OCI-LY7 (cell line): ENCODE results near the gene STK33. TPM values are rescaled to one million over a fixed set of nuclear protein-coding genes. Genes with fewer than 3 reads are reported as not detected.

Experiments
- BruUV-seq: library from RNA; stranded (reverse); fragments of 400-500 nt; replicated peaks from 2 replicates; lab custom pipeline; 2021; lab: Mats Ljungman, UMichigan
- CTCF ChIA-PET: fragments of 300-600 bp; sonication (Branson Sonifier 250); formaldehyde crosslinking; loops from one replicate; lab custom pipeline; 2022; ENCODE audit warnings: antibody characterized with exemption; ENCODE audit not compliant: unreplicated experiment; lab: Charles Lee
- POLR2A ChIA-PET: fragments of 300-600 bp; sonication (Branson Sonifier 250); formaldehyde crosslinking; loops from one replicate; lab custom pipeline; 2022; ENCODE audit warnings: antibody characterized with exemption; lab: Charles Lee
- DNase-seq: peaks from one replicate; pipeline ENCODE4 v3.0.0-alpha.2; 2015; ENCODE audit warnings: low spot score
- H2AFZ ChIP-seq: fragments of 200-600 bp; sonication (generic), shearing (Covaris generic); 2 replicates; pipeline ENCODE4 v1.6.1; 2014; ENCODE audit warnings: mild to moderate bottlenecking, antibody characterized with exemption, low read length, moderate library complexity
- H3K27ac ChIP-seq: fragments of 200-600 bp; sonication (generic); 2 replicates; pipeline ENCODE4 v1.5.1; 2014; ENCODE audit warnings: mixed run types, low read depth, mild to moderate bottlenecking, moderate library complexity, low read length, inconsistent platforms; ENCODE audit not compliant: poor library complexity, severe bottlenecking
- H3K36me3 ChIP-seq: fragments of 200-600 bp; sonication (generic); 2 replicates; pipeline ENCODE4 v1.6.1; 2014; ENCODE audit warnings: mild to moderate bottlenecking, antibody characterized with exemption, low read length, moderate library complexity, mixed read lengths; ENCODE audit not compliant: insufficient read depth
- H3K4me1 ChIP-seq: fragments of 200-600 bp; sonication (generic); 2 replicates; pipeline ENCODE4 v1.5.1; 2014; ENCODE audit warnings: mild to moderate bottlenecking, low read length; ENCODE audit not compliant: insufficient read depth, poor library complexity, severe bottlenecking
- H3K4me2 ChIP-seq: fragments of 200-600 bp; sonication (generic); 2 replicates; pipeline ENCODE4 v1.6.1; 2014; ENCODE audit warnings: mild to moderate bottlenecking, low read length
- H3K4me3 ChIP-seq: fragments of 200-600 bp; sonication (generic); 2 replicates; pipeline ENCODE4 v1.5.1; 2014; ENCODE audit warnings: mild to moderate bottlenecking, low read depth, low read length; ENCODE audit not compliant: poor library complexity, severe bottlenecking
- H3K79me2 ChIP-seq: fragments of 200-600 bp; sonication (generic); 2 replicates; pipeline ENCODE4 v1.6.1; 2016; ENCODE audit warnings: low read depth, mild to moderate bottlenecking, low read length, moderate library complexity, mixed read lengths; ENCODE audit not compliant: insufficient read depth
- H3K9me2 ChIP-seq: fragments of 200-600 bp; sonication (generic); 2 replicates; pipeline ENCODE4 v1.6.1; 2016; ENCODE audit warnings: mild to moderate bottlenecking, low read length, mixed read lengths; ENCODE audit not compliant: insufficient read depth
- H3K9me3 ChIP-seq: fragments of 200-600 bp; sonication (generic); 2 replicates; pipeline ENCODE4 v1.6.1; 2014; ENCODE audit warnings: mild to moderate bottlenecking, mixed run types, low read length, mixed read lengths
- H4K20me1 ChIP-seq: fragments of 200-600 bp; sonication (generic); 2 replicates; pipeline ENCODE4 v1.6.1; 2014; ENCODE audit warnings: mild to moderate bottlenecking, antibody characterized with exemption, low read length, moderate library complexity, mixed read lengths; ENCODE audit not compliant: insufficient read depth
- EZH2phosphoT487 ChIP-seq: fragments of 200-600 bp; sonication (generic); IDR thresholded peaks from 2 replicates; pipeline ENCODE4 v1.6.1; 2018; ENCODE audit warnings: low read depth, borderline replicate concordance, mild to moderate bottlenecking, mixed run types, antibody characterized with exemption, low read length, moderate library complexity, mixed read lengths
- intact Hi-C: fragments of 100-400 bp; cut with micrococcal nuclease; formaldehyde crosslinking; loops from one replicate; pipeline ENCODE4 v1.10.0; 2022; ENCODE audit not compliant: unreplicated experiment
- total RNA-seq, 2 experiments: library from RNA; depleted of rRNA in 1 of 2; stranded (reverse); fragments of >200 nt in 1 of 2; shearing (Covaris generic) in 1 of 2; gene quantifications; 2 replicates each; pipeline ENCODE4 v1.2.3, GENCODE V29; 2014 to 2022
- TF ChIP-seq, protein P1 (sequence below): fragments of 200-600 bp; sonication (generic); conservative IDR thresholded peaks from 2 replicates; pipeline ENCODE4 v1.5.1; 2014; ENCODE audit warnings: mild to moderate bottlenecking, antibody characterized with exemption, low read length, moderate library complexity, mixed read lengths

The STK33 gene
- total RNA-seq, 2 experiments from 2014 or later = 0.73 TPM; not detected in 1

DNA sequence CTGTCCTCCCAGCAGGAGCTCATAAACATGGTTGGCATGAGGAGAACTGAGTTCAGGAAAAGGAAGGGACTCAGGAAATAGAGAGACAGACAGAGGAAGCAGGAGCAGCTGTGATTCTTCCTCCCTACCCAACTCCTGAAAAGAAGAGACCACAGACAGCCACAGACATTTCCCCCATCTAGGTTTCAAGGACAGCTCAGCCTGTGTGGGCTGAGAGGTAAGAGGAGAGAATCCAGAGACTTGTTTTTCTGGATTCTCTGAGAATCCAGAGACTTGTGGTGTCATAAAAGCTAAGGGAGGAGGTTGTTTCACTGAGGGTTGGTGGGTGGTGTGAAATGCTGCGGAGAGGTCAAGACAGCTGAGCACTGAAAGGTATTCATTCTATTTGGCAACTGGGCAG is 19.0 kb upstream of the STK33 start:
- DNase-seq = no peak
- H3K79me2 ChIP-seq = no peaks in the 10 kb centered on the region
- intact Hi-C loops = no loop called here
- H2AFZ ChIP-seq = no peak overlapping the region
- H3K36me3 ChIP-seq = peaks cover 17% of the 10 kb centered on the region
- ChIA-PET POLR2A (no interaction called here), CTCF (no interaction called here)
- no peak overlapping the region for H3K4me3 ChIP-seq
- TF ChIP-seq, protein P1, sequence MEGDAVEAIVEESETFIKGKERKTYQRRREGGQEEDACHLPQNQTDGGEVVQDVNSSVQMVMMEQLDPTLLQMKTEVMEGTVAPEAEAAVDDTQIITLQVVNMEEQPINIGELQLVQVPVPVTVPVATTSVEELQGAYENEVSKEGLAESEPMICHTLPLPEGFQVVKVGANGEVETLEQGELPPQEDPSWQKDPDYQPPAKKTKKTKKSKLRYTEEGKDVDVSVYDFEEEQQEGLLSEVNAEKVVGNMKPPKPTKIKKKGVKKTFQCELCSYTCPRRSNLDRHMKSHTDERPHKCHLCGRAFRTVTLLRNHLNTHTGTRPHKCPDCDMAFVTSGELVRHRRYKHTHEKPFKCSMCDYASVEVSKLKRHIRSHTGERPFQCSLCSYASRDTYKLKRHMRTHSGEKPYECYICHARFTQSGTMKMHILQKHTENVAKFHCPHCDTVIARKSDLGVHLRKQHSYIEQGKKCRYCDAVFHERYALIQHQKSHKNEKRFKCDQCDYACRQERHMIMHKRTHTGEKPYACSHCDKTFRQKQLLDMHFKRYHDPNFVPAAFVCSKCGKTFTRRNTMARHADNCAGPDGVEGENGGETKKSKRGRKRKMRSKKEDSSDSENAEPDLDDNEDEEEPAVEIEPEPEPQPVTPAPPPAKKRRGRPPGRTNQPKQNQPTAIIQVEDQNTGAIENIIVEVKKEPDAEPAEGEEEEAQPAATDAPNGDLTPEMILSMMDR = no peak
- no peak for TF ChIP-seq EZH2phosphoT487
- H3K27ac ChIP-seq = no peak overlapping the region
- no TSS peak for BruUV-seq
- no peak overlapping the region for H3K4me2 ChIP-seq
- H3K9me3 ChIP-seq = no peaks in the 10 kb centered on the region
- no peaks in the 10 kb centered on the region for H3K9me2 ChIP-seq
- no peaks in the 10 kb centered on the region for H4K20me1 ChIP-seq
- no peaks in the 10 kb centered on the region for H3K4me1 ChIP-seq

GRCh38 chr11:8612522-8612921 is 18.5 kb upstream of the STK33 start:
- no peak overlapping the region for H3K4me3 ChIP-seq
- H2AFZ ChIP-seq = no peak overlapping the region
- no peak overlapping the region for H3K27ac ChIP-seq
- TF ChIP-seq, protein P1 = no peak
- no peak for TF ChIP-seq EZH2phosphoT487
- H3K9me3 ChIP-seq = no peaks in the 10 kb centered on the region
- POLR2A ChIA-PET = no interaction called here
- no peaks in the 10 kb centered on the region for H3K4me1 ChIP-seq
- BruUV-seq = no TSS peak
- no peaks in the 10 kb centered on the region for H3K79me2 ChIP-seq
- intact Hi-C loops = no loop called here
- CTCF ChIA-PET = no interaction called here
- peaks cover 13% of the 10 kb centered on the region for H3K36me3 ChIP-seq
- no peak for DNase-seq
- no peaks in the 10 kb centered on the region for H4K20me1 ChIP-seq
- no peak overlapping the region for H3K4me2 ChIP-seq
- no peaks in the 10 kb centered on the region for H3K9me2 ChIP-seq

DNA sequence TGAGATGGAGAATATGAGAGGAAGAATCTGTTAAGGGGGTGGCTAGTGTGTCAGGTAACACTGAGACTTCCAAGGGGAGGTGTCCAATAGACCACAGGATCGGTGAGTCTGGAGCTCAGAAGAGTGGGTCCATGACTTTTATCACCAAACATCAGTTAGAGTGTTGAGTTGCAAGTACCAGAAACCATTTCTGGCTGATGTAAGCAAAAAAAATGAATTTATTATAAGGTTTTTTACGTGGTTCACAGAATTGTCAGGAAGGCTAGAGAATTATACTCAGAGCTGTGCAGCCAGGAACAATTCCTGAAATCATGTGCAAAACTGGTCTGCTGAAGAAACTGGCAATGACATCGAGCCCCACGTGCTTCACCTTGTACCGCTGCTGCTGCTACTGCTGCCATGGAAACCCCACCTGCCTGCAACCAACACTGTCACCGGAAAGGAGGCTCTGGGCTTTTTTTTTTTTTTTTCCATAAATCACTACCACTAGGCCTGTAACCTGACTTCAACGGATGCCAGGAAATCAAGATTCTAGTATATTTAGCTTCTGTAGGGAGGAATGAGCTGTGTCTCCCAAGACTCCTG is 16.6 kb upstream of the STK33 start:
- no peaks in the 10 kb centered on the region for H3K4me1 ChIP-seq
- H3K79me2 ChIP-seq = no peaks in the 10 kb centered on the region
- ChIA-PET CTCF (no interaction called here), POLR2A (interaction anchor here (0.7 kb wide), 3 partner anchors 9 to 942 kb away, joined by 3 read pairs; no protein-coding TSS in a partner anchor)
- BruUV-seq = no TSS peak
- no peaks in the 10 kb centered on the region for H3K9me2 ChIP-seq
- H3K27ac ChIP-seq = no peak overlapping the region
- no peak overlapping the region for H3K4me2 ChIP-seq
- peaks cover 3% of the 10 kb centered on the region; the same call in 1 of the 2 replicates for H3K36me3 ChIP-seq
- no peaks in the 10 kb centered on the region for H4K20me1 ChIP-seq
- H3K9me3 ChIP-seq = no peaks in the 10 kb centered on the region
- H3K4me3 ChIP-seq = no peak overlapping the region
- TF ChIP-seq EZH2phosphoT487 = no peak
- TF ChIP-seq, protein P1 = no peak
- intact Hi-C loops = no loop called here
- no peak overlapping the region for H2AFZ ChIP-seq
- peak; percentile 3 for DNase-seq
